ENCODE measurements around the gene TBC1D22A.

Gene TBC1D22A

GRCh38 chr22:46902998-46903916, 140.8 kb downstream of the TBC1D22A start:
- FAIRE-seq (no peak), DNase-seq (ENCODE audit: insufficient read length, low spot score) (no peak)
- no peak for TF ChIP-seq POLR2A (IDR thresholded peaks at IDR 0.05; ENCODE audit: low read depth, low read length)

- no peak for DNase-seq (ENCODE audit: insufficient read length, low spot score)
- no peak for FAIRE-seq
- no peak for TF ChIP-seq POLR2A (IDR thresholded peaks at IDR 0.05; ENCODE audit: low read depth, low read length)
Measured at GRCh38 chr22:46905415-46905814, 143.0 kb downstream of the TBC1D22A start.

DNA sequence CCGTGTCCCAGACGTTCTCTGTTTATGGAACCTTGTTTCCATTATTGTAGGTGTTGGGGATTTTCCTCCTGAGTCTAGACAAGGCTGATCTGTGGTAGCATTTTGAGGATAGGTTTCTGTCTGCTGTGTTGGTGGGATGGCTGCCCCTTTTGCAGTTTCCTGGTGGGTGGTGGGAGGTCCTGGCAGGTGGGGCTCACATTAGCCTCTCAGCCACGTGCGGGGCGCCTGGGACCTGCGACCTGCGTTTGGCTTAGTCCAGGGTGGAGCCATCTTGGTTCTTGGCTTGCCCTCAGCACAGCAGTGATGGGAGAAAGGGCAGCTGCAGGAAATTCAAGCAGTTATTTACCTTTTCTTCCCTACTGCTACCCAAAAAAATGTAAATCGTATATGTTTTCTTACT, 143.4 kb downstream of the TBC1D22A start:
- DNase-seq (ENCODE audit: insufficient read length, low spot score): no peak
- no peak for FAIRE-seq
- TF ChIP-seq POLR2A (IDR thresholded peaks at IDR 0.05; ENCODE audit: low read depth, low read length): no peak

- TF ChIP-seq POLR2A (IDR thresholded peaks at IDR 0.05; ENCODE audit: low read depth, low read length): no peak
- DNase-seq (ENCODE audit: insufficient read length, low spot score) (no peak), FAIRE-seq (no peak)
Measured at GRCh38 chr22:46906326-46907045, 144.0 kb downstream of the TBC1D22A start.

GRCh38 chr22:46907241-46908215, 145.1 kb downstream of the TBC1D22A start:
- TF ChIP-seq POLR2A (IDR thresholded peaks at IDR 0.05; ENCODE audit: low read depth, low read length): no peak
- no peak for FAIRE-seq
- no peak for DNase-seq (ENCODE audit: insufficient read length, low spot score)

DNA sequence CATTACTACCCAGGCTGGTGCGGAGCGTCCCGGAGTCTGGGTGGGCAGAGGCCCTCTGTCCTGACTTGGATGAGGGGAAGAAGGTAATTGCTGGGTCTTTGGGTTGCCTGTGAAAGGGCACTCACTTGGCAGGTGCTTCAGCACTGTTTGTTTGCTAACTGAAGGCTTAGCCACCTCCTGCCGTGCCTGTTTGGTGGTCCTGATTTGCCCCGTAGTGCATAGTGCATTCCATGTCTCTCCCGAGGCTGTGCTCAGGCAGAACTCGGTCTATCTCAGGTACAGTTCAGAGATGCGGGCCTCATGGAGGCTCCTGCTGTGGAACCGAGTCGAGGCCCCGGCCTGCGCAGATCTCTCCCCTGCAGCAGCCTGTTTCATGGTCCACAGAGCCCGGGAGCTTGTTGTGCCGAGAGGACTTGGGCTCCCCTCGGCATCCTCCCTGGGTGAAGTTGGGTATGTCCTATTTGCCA, 146.2 kb downstream of the TBC1D22A start:
- FAIRE-seq: no peak
- DNase-seq (ENCODE audit: insufficient read length, low spot score): no peak
- TF ChIP-seq POLR2A (IDR thresholded peaks at IDR 0.05; ENCODE audit: low read depth, low read length): no peak

DNA sequence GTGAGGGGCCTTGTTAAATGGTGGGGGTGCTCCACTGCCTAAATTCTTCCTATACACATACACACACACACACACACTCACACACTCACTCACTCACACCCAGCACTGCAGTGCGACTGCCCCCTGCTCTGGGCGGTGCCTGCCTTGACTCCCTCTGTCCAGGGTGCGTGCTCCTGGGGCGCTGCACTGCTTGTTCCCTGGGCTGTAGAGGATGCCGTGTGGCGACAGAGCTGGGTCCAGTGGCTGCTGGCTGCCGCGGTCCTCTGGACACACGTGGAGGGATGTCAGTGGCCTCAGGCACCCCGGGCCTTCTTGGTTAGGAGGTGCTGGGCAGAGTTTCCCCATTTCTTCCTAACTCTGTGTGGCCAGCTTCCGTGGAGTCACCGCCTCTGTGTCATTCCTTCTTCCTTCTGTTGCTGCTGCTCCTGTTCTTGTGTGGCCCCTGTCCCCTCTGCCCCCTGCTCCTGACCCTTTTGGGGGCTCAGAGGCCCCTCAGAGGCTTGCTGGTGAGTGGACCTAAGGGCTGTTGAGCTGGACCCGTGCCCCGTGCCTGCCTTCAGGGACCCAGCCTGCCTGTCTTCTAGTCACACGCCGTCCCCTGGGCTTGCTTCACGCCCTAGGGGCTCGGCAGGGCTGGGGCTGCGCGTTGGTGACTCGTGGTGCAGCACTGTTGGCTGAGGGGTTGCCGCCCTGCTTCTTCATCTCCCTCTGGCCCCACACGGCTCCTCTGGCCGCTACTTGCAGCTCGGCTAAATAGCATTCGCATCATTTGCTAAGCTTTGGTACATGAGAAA, 147.0 kb downstream of the TBC1D22A start:
- no peak for DNase-seq (ENCODE audit: insufficient read length, low spot score)
- TF ChIP-seq POLR2A (IDR thresholded peaks at IDR 0.05; ENCODE audit: low read depth, low read length): no peak
- no peak for FAIRE-seq

- TF ChIP-seq POLR2A (IDR thresholded peaks at IDR 0.05; ENCODE audit: low read depth, low read length): no peak
- FAIRE-seq (no peak), DNase-seq (ENCODE audit: insufficient read length, low spot score) (no peak)
Measured at GRCh38 chr22:46910624-46911023, 148.2 kb downstream of the TBC1D22A start.

DNA sequence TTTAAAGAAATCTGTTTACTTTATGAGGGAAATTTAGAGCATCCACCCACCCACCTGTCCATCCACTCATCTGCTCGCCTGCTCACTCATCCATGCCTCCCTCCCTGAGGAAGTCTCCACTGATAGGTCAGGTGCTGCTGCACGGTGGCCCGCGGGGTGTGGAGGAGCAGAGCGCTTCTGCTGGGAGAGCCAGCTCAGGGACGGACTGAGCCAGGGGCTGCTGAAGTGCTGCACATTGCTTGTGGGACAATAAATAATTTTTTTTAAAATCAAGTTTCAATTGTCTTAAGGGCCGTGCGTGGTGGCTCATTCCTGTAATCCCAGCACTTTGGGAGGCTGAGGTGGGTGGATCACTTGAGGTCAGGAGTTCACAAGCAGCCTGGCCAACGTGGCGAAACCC, 148.9 kb downstream of the TBC1D22A start:
- TF ChIP-seq POLR2A (IDR thresholded peaks at IDR 0.05; ENCODE audit: low read depth, low read length): no peak
- no peak for FAIRE-seq

GRCh38 chr22:46913351-46913750, 150.9 kb downstream of the TBC1D22A start:
- no peak for TF ChIP-seq POLR2A (IDR thresholded peaks at IDR 0.05; ENCODE audit: low read depth, low read length)
- DNase-seq (ENCODE audit: insufficient read length, low spot score): no peak
- FAIRE-seq: no peak

More for the DNA sequence above, 148.9 kb downstream of the TBC1D22A start:
- no peak for DNase-seq (ENCODE audit: insufficient read length, low spot score)

GRCh38 chr22:46914481-46914880, 152.0 kb downstream of the TBC1D22A start:
- DNase-seq (ENCODE audit: insufficient read length, low spot score) (no peak), FAIRE-seq (no peak)
- no peak for TF ChIP-seq POLR2A (IDR thresholded peaks at IDR 0.05; ENCODE audit: low read depth, low read length)

- FAIRE-seq (no peak), DNase-seq (ENCODE audit: insufficient read length, low spot score) (no peak)
- no peak for TF ChIP-seq POLR2A (IDR thresholded peaks at IDR 0.05; ENCODE audit: low read depth, low read length)
Measured at GRCh38 chr22:46914916-46915894, 152.8 kb downstream of the TBC1D22A start.

All from H54 (cell line).